Measurements from ENCODE around the gene GNG14. TPM values are rescaled to one million over a fixed set of nuclear protein-coding genes. Genes with fewer than 3 reads are reported as not detected.
A peak's percentile ranks its signal among the peaks of the same experiment; 100 is the strongest.

GNG14 gene
- total RNA-seq = not detected
- polyA plus RNA-seq = not detected
- long read RNA-seq, donor 1 = 0 reads
- long read RNA-seq, donor 2 = 0 reads
- long read RNA-seq, donor 3 = 0 reads

- DNase-seq (no peak), ATAC-seq (no peak)
- H3K9me3 ChIP-seq = no peaks in the 10 kb centered on the region
- H3K4me1 ChIP-seq = no peaks in the 10 kb centered on the region
- no peaks in the 10 kb centered on the region for H3K36me3 ChIP-seq
- WGBS, 4 donors = 80 to 88% (median 86%) methylated on average over 5 to 9 of the region's 9 CpGs
- intact Hi-C loops (cut with DNase I) = no loop called here
- no peak within 1 kb of the TSS for H3K27ac ChIP-seq
- H3K4me3 ChIP-seq = no peak within 1 kb of the TSS
- H3K27me3 ChIP-seq = no peaks in the 10 kb centered on the region
- TF ChIP-seq POLR2A (IDR thresholded peaks at IDR 0.05) (no peak), CTCF (IDR thresholded peaks at IDR 0.05) (no peak)
Observed at GRCh38 chr19:12687496-12688196, at the start of gene GNG14. GNG14 (plus strand) TSS chr19:12687998; CDS start chr19:12688049, 51 bp downstream.

GRCh38 chr19:12638611-12639182 lies 49.1 kb upstream of the GNG14 start:
- DNase-seq (no peak), ATAC-seq (no peak)
- H3K27me3 ChIP-seq = no peaks in the 10 kb centered on the region
- no peak overlapping the region for H3K27ac ChIP-seq
- no peaks in the 10 kb centered on the region for H3K9me3 ChIP-seq
- H3K36me3 ChIP-seq = peaks cover 0 to 2% (median 0%) of the 10 kb centered on the region in 9 donors
- intact Hi-C loops (cut with DNase I) = no loop called here
- H3K4me3 ChIP-seq = no peak overlapping the region
- peaks cover 0 to 12% (median 7%) of the 10 kb centered on the region in 12 donors for H3K4me1 ChIP-seq
- 94 to 96% (median 95%) methylated on average over 22 of the region's 22 CpGs for WGBS, 4 donors
- TF ChIP-seq CTCF (IDR thresholded peaks at IDR 0.05) (no peak), POLR2A (IDR thresholded peaks at IDR 0.05) (no peak)

- H3K4me1 ChIP-seq = peaks cover 0 to 12% (median 7%) of the 10 kb centered on the region in 12 donors
- ATAC-seq (peak; percentile 65 to 93 (median 90)), DNase-seq (peak; percentile 78 to 89 (median 88))
- H3K27me3 ChIP-seq = no peaks in the 10 kb centered on the region
- no peak overlapping the region for H3K27ac ChIP-seq
- peaks cover 0 to 6% (median 0%) of the 10 kb centered on the region in 9 donors for H3K36me3 ChIP-seq
- 10 to 15% (median 12%) methylated on average over 34 to 39 of the region's 39 CpGs for WGBS, 4 donors
- H3K9me3 ChIP-seq = no peaks in the 10 kb centered on the region
- TF ChIP-seq CTCF (IDR thresholded peaks at IDR 0.05) = peak; percentile 64 to 87 (median 76)
- no peak for TF ChIP-seq POLR2A (IDR thresholded peaks at IDR 0.05)
- intact Hi-C loops (cut with DNase I) = no loop called here
- peak overlapping the region in 9 of 12 donors; percentile 31 to 43 (median 33) for H3K4me3 ChIP-seq
Observed at GRCh38 chr19:12639901-12640613, 47.7 kb upstream of the GNG14 start.

- Histone ChIP-seq H3K4me3 (no peak overlapping the region), H3K36me3 (peaks cover 0 to 6% (median 0%) of the 10 kb centered on the region in 9 donors), H3K27ac (no peak overlapping the region), H3K4me1 (peaks cover 0 to 12% (median 7%) of the 10 kb centered on the region in 12 donors), H3K27me3 (no peaks in the 10 kb centered on the region), H3K9me3 (no peaks in the 10 kb centered on the region)
- intact Hi-C loops (cut with DNase I) = no loop called here
- ATAC-seq = no peak
- 54 to 73% (median 69%) methylated on average over 7 to 13 of the region's 13 CpGs for WGBS, 4 donors
- TF ChIP-seq CTCF (IDR thresholded peaks at IDR 0.05) (no peak), POLR2A (IDR thresholded peaks at IDR 0.05) (no peak)
- DNase-seq = no peak
Observed at GRCh38 chr19:12641456-12641855, 46.3 kb upstream of the GNG14 start.
